Stimulated activated CD4-positive, alpha-beta T cell treated with anti-CD3 and anti-CD28 coated beads, Interleukin-1b, Interleukin-23, amount 100 ng/mL, for 4 hours (primary cell): Measurements from ENCODE around the gene ELAVL1.
"Not testable (repeated sequence)": the region's sequence is repeated elsewhere in the genome, so short reads cannot be mapped to it uniquely, and the experiment has no call there.

Experiments
- DNase-seq, 2 donors: peaks; one replicate each; pipeline ENCODE4 v3.0.0-alpha.2; 2020; ENCODE audit warnings: low read depth in 2 of 2

The ELAVL1 gene

GRCh38 chr19:7941895-7942596, 63.4 kb downstream of the ELAVL1 start:
- no peak for DNase-seq

- no peak for DNase-seq
Measured at GRCh38 chr19:7940841-7941240, 64.6 kb downstream of the ELAVL1 start.

GRCh38 chr19:7934766-7935165, 70.7 kb downstream of the ELAVL1 start:
- no peak for DNase-seq

- no peak for DNase-seq
Measured at GRCh38 chr19:7933828-7934725, 71.4 kb downstream of the ELAVL1 start.

- DNase-seq, result no peak
Measured at GRCh38 chr19:7933411-7933810, 72.0 kb downstream of the ELAVL1 start.

- no peak for DNase-seq
Measured at GRCh38 chr19:7932930-7933300, 72.5 kb downstream of the ELAVL1 start.

GRCh38 chr19:7932276-7932929, 73.0 kb downstream of the ELAVL1 start:
- no peak for DNase-seq

- DNase-seq, result no peak
Measured at GRCh38 chr19:7931221-7932061, 74.0 kb downstream of the ELAVL1 start.

GRCh38 chr19:7930765-7931164, 74.7 kb downstream of the ELAVL1 start:
- DNase-seq, result no peak

GRCh38 chr19:7930030-7930429, 75.4 kb downstream of the ELAVL1 start:
- DNase-seq, result not testable (repeated sequence)

GRCh38 chr19:7928741-7929701, 76.4 kb downstream of the ELAVL1 start:
- DNase-seq, result no peak

GRCh38 chr19:7928334-7928706, 77.1 kb downstream of the ELAVL1 start:
- DNase-seq, result no peak

GRCh38 chr19:7927605-7928333, 77.7 kb downstream of the ELAVL1 start:
- DNase-seq, result no peak

- no peak for DNase-seq
Measured at GRCh38 chr19:7926727-7927604, 78.5 kb downstream of the ELAVL1 start.

- DNase-seq, result peak; percentile 78 to 82
Measured at GRCh38 chr19:7926021-7926726, 79.3 kb downstream of the ELAVL1 start, which contains the start of gene CTXN1. CTXN1 (minus strand) TSS chr19:7926135; CDS start chr19:7925538, 597 bp downstream.

- peak; percentile 70 to 72 for DNase-seq
Measured at GRCh38 chr19:7925171-7925851, 80.1 kb downstream of the ELAVL1 start.

GRCh38 chr19:7924651-7925170, 80.7 kb downstream of the ELAVL1 start:
- DNase-seq, result no peak
